ENCODE results near the gene PRRT3. TPM values are rescaled to one million over a fixed set of nuclear protein-coding genes. Genes with fewer than 3 reads are reported as not detected.

PRRT3 gene
- total RNA-seq, 1 experiment from 2014 or later = 9.2 TPM

DNA sequence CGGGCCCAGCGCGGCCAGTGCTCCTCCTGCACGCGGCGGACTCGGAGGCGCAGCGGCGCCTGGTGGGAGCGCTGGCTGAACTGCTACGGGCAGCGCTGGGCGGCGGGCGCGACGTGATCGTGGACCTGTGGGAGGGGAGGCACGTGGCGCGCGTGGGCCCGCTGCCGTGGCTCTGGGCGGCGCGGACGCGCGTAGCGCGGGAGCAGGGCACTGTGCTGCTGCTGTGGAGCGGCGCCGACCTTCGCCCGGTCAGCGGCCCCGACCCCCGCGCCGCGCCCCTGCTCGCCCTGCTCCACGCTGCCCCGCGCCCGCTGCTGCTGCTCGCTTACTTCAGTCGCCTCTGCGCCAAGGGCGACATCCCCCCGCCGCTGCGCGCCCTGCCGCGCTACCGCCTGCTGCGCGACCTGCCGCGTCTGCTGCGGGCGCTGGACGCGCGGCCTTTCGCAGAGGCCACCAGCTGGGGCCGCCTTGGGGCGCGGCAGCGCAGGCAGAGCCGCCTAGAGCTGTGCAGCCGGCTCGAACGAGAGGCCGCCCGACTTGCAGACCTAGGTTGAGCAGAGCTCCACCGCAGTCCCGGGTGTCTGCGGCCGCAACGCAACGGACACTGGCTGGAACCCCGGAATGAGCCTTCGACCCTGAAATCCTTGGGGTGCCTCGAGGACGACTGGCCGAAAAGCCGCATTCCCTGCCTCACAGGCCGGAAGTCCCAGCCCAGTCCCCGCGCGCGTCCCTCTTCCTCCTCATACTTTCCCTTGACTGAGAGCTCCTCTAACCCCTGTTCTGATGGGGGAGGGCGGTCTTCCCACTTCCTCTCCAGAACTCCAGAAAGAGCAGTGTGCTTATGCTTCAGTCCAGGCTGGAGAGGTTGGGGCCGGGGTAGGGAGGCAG, 36.7 kb downstream of the PRRT3 start (continued):
- no peak for TF ChIP-seq EMX1 (CRISPR knock-in tag; IDR thresholded peaks at IDR 0.05)
- TF ChIP-seq ZNF281 (CRISPR knock-in tag; IDR thresholded peaks at IDR 0.05) = 0 out of 2 replicates have a peak, but pooled peaks have one; percentile 59
- no peak for TF ChIP-seq CTCF (IDR thresholded peaks at IDR 0.05)
- TF ChIP-seq, protein P1, sequence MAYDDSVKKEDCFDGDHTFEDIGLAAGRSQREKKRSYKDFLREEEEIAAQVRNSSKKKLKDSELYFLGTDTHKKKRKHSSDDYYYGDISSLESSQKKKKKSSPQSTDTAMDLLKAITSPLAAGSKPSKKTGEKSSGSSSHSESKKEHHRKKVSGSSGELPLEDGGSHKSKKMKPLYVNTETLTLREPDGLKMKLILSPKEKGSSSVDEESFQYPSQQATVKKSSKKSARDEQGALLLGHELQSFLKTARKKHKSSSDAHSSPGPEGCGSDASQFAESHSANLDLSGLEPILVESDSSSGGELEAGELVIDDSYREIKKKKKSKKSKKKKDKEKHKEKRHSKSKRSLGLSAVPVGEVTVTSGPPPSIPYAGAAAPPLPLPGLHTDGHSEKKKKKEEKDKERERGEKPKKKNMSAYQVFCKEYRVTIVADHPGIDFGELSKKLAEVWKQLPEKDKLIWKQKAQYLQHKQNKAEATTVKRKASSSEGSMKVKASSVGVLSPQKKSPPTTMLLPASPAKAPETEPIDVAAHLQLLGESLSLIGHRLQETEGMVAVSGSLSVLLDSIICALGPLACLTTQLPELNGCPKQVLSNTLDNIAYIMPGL (CRISPR knock-in tag; IDR thresholded peaks at IDR 0.05) = peak; percentile 65; the same call in 1 of the 2 replicates
- TF ChIP-seq ESRRA (CRISPR knock-in tag; IDR thresholded peaks at IDR 0.05; ENCODE audit: borderline replicate concordance) = peak; percentile 12; the same call in 1 of the 2 replicates
- TF ChIP-seq RORB (CRISPR knock-in tag; IDR thresholded peaks at IDR 0.05) = no peak
- no peak for TF ChIP-seq USF1 (CRISPR knock-in tag; IDR thresholded peaks at IDR 0.05)
- TF ChIP-seq, protein P2, sequence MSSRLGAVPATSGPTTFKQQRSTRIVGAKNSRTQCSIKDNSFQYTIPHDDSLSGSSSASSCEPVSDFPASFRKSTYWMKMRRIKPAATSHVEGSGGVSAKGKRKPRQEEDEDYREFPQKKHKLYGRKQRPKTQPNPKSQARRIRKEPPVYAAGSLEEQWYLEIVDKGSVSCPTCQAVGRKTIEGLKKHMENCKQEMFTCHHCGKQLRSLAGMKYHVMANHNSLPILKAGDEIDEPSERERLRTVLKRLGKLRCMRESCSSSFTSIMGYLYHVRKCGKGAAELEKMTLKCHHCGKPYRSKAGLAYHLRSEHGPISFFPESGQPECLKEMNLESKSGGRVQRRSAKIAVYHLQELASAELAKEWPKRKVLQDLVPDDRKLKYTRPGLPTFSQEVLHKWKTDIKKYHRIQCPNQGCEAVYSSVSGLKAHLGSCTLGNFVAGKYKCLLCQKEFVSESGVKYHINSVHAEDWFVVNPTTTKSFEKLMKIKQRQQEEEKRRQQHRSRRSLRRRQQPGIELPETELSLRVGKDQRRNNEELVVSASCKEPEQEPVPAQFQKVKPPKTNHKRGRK (CRISPR knock-in tag; IDR thresholded peaks at IDR 0.05; ENCODE audit: borderline replicate concordance) = no peak
- peak; percentile 59; the same call in 1 of the 2 replicates for TF ChIP-seq ATF2 (CRISPR knock-in tag; IDR thresholded peaks at IDR 0.05; ENCODE audit: borderline replicate concordance, low read depth)
- peak; percentile 31; the same call in 1 of the 2 replicates for TF ChIP-seq GABPB1 (CRISPR knock-in tag; IDR thresholded peaks at IDR 0.05)
- no peak for TF ChIP-seq ZNF416 (CRISPR knock-in tag; IDR thresholded peaks at IDR 0.05)
- TF ChIP-seq PRRX2 (CRISPR knock-in tag; IDR thresholded peaks at IDR 0.05) = no peak
- TF ChIP-seq SMAD3 (CRISPR knock-in tag; IDR thresholded peaks at IDR 0.05; ENCODE audit: borderline replicate concordance) = peak; percentile 63; the same call in 1 of the 2 replicates
- no peak for TF ChIP-seq USF2 (CRISPR knock-in tag; IDR thresholded peaks at IDR 0.05)
- TF ChIP-seq, protein P3, sequence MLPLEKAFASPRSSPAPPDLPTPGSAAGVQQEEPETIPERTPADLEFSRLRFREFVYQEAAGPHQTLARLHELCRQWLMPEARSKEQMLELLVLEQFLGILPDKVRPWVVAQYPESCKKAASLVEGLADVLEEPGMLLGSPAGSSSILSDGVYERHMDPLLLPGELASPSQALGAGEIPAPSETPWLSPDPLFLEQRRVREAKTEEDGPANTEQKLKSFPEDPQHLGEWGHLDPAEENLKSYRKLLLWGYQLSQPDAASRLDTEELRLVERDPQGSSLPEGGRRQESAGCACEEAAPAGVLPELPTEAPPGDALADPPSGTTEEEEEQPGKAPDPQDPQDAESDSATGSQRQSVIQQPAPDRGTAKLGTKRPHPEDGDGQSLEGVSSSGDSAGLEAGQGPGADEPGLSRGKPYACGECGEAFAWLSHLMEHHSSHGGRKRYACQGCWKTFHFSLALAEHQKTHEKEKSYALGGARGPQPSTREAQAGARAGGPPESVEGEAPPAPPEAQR (CRISPR knock-in tag; IDR thresholded peaks at IDR 0.05) = no peak
- peak; percentile 61; the same call in 1 of the 2 replicates for TF ChIP-seq SP1 (CRISPR knock-in tag; conservative IDR thresholded peaks at IDR 0.05)

All from WTC11 (cell line).